ENCODE measurements around the gene RING1. TPM values are rescaled to one million over a fixed set of nuclear protein-coding genes. Genes with fewer than 3 reads are reported as not detected.
A peak's percentile ranks its signal among the peaks of the same experiment; 100 is the strongest.

RING1 gene
- total RNA-seq, 1 experiment from 2014 or later = 31.0 TPM

GRCh38 chr6:33201935-33202334, 6.4 kb upstream of the RING1 start:
- peaks cover 4% of the 10 kb centered on the region; the same call in 1 of the 2 replicates for H3K79me2 ChIP-seq (ENCODE audit: insufficient read depth, low read length)
- no peaks in the 10 kb centered on the region for H4K20me1 ChIP-seq (ENCODE audit: control insufficient read depth, insufficient read depth, insufficient read length)

More at GRCh38 chr6:33201935-33202334, 6.4 kb upstream of the RING1 start:
- Histone ChIP-seq H2BK20ac (ENCODE audit: low read depth, low read length, poor library complexity, severe bottlenecking) (no peak overlapping the region), H3K23ac (ENCODE audit: insufficient read length, low read depth, low read length) (no peak overlapping the region), H3K27me3 (ENCODE audit: insufficient read depth, low read length) (peaks cover 17% of the 10 kb centered on the region; the same call in 1 of the 2 replicates), H2BK120ac (ENCODE audit: low read depth, low read length, poor library complexity, severe bottlenecking) (no peak overlapping the region), H3K56ac (ENCODE audit: insufficient read length, low read depth, low read length) (no peak overlapping the region), H2AFZ (ENCODE audit: low read length) (no peak overlapping the region), H3T11ph (ENCODE audit: low read length) (no peak overlapping the region), H3K9me3 (ENCODE audit: control insufficient read depth, low read depth, low read length) (no peaks in the 10 kb centered on the region), H3K4me1 (ENCODE audit: insufficient read depth, low read length) (peaks cover 15% of the 10 kb centered on the region; the same call in 1 of the 2 replicates), H3K4ac (ENCODE audit: low read depth, low read length) (no peak overlapping the region), H3K9ac (ENCODE audit: extremely low read depth, insufficient read length, low read length) (no peak overlapping the region), H2BK5ac (ENCODE audit: insufficient read length, low read length) (no peak overlapping the region), H2AK5ac (ENCODE audit: insufficient read length, low read length) (no peak overlapping the region), H2BK15ac (ENCODE audit: low read depth, low read length) (no peak overlapping the region), H2BK12ac (ENCODE audit: insufficient read length, low read depth, low read length) (no peak overlapping the region), H4K91ac (ENCODE audit: insufficient read length, low read depth, low read length) (no peak overlapping the region), H4K8ac (replicated peaks; ENCODE audit: insufficient read length, low read depth, low read length) (no peak overlapping the region), H4K5ac (ENCODE audit: insufficient read length, low read depth, low read length) (no peak overlapping the region), H3K4me2 (ENCODE audit: insufficient read depth, insufficient read length, low read length) (peak overlapping the region; percentile 86), H3K18ac (ENCODE audit: insufficient read length, low read depth, low read length) (no peak overlapping the region), H3K23me2 (ENCODE audit: insufficient read length, low read depth, low read length, poor library complexity, severe bottlenecking) (peaks cover 18% of the 10 kb centered on the region), H3K79me1 (ENCODE audit: insufficient read depth, low read depth, low read length, poor library complexity, severe bottlenecking) (no peaks in the 10 kb centered on the region), H3K14ac (ENCODE audit: insufficient read depth, low read length) (no peak overlapping the region), H3K27ac (ENCODE audit: insufficient read length, low read depth, low read length) (no peak overlapping the region)
- H3K9me3 Mint-ChIP-seq = no peaks in the 10 kb centered on the region; a peak in 1 of 5 replicates
- no CpG with 5 or more reads among the region's 6 CpGs for WGBS (ENCODE audit: extremely low coverage, insufficient read length, low lambda C conversion rate)
- peaks cover 21% of the 10 kb centered on the region for H3K27me3 Mint-ChIP-seq (ENCODE audit: low read depth)
- H3K4me3 Mint-ChIP-seq = peak overlapping the region; percentile 96 to 99
- no peak overlapping the region for H3K27ac Mint-ChIP-seq
- peaks cover 25 to 38% (median 28%) of the 10 kb centered on the region in 3 experiments for H3K36me3 Mint-ChIP-seq (ENCODE audit: insufficient read depth in 1 of 3, low read depth in 3 of 3)
- peaks cover 51 to 63% of the 10 kb centered on the region in 2 experiments for H3K4me1 Mint-ChIP-seq
- no peak for DNase-seq
- no peak for TF ChIP-seq CTCF (conservative IDR thresholded peaks at IDR 0.05)
